ENCODE measurements around the gene POC1B.

POC1B gene

DNA sequence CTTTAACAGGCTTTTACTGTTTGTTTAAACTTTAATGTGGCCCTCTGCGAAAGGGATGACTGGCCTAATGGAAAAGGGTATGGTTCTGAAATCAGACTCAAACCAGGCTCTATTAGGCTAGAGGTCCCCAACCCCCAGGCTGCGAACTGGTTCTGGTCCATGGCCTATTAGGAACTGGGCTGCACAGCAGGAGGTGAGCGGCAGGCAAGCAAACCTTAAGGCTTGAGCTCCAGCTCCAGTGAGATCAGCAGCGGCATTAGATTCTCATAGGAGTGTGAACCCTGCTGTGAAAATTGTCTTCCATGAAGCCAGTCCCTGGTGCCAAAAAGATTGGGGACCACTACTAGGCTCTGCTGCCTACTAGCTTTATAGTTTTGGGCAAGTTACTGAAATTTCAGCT, 12.3 kb downstream of the POC1B start:
- ATAC-seq: no peak
- TF ChIP-seq GLIS3 (CRISPR knock-in tag; IDR thresholded peaks at IDR 0.05): no peak
- no peak for TF ChIP-seq ZFP3 (CRISPR knock-in tag; IDR thresholded peaks at IDR 0.05)
- TF ChIP-seq TOX (CRISPR knock-in tag; IDR thresholded peaks at IDR 0.05; ENCODE audit: borderline replicate concordance): no peak
- no peak for TF ChIP-seq ISL1 (CRISPR knock-in tag; IDR thresholded peaks at IDR 0.05)
- no peak for TF ChIP-seq ARNTL (CRISPR knock-in tag; IDR thresholded peaks at IDR 0.05; ENCODE audit: borderline replicate concordance, low read depth)
- TF ChIP-seq ZNF8 (CRISPR knock-in tag; IDR thresholded peaks at IDR 0.05): no peak
- TF ChIP-seq, protein P1, sequence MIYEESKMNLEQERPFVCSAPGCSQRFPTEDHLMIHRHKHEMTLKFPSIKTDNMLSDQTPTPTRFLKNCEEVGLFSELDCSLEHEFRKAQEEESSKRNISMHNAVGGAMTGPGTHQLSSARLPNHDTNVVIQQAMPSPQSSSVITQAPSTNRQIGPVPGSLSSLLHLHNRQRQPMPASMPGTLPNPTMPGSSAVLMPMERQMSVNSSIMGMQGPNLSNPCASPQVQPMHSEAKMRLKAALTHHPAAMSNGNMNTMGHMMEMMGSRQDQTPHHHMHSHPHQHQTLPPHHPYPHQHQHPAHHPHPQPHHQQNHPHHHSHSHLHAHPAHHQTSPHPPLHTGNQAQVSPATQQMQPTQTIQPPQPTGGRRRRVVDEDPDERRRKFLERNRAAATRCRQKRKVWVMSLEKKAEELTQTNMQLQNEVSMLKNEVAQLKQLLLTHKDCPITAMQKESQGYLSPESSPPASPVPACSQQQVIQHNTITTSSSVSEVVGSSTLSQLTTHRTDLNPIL (CRISPR knock-in tag; IDR thresholded peaks at IDR 0.05; ENCODE audit: low read depth): no peak
- TF ChIP-seq ESRRG (CRISPR knock-in tag; IDR thresholded peaks at IDR 0.05): no peak
- no peak for TF ChIP-seq ZC3H10 (CRISPR knock-in tag; IDR thresholded peaks at IDR 0.05)
- no peak for TF ChIP-seq BACH2 (CRISPR knock-in tag; IDR thresholded peaks at IDR 0.05; ENCODE audit: borderline replicate concordance)
- TF ChIP-seq, protein P2, sequence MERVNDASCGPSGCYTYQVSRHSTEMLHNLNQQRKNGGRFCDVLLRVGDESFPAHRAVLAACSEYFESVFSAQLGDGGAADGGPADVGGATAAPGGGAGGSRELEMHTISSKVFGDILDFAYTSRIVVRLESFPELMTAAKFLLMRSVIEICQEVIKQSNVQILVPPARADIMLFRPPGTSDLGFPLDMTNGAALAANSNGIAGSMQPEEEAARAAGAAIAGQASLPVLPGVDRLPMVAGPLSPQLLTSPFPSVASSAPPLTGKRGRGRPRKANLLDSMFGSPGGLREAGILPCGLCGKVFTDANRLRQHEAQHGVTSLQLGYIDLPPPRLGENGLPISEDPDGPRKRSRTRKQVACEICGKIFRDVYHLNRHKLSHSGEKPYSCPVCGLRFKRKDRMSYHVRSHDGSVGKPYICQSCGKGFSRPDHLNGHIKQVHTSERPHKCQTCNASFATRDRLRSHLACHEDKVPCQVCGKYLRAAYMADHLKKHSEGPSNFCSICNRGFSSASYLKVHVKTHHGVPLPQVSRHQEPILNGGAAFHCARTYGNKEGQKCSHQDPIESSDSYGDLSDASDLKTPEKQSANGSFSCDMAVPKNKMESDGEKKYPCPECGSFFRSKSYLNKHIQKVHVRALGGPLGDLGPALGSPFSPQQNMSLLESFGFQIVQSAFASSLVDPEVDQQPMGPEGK (CRISPR knock-in tag; IDR thresholded peaks at IDR 0.05; ENCODE audit: borderline replicate concordance): no peak
- TF ChIP-seq, protein P3, sequence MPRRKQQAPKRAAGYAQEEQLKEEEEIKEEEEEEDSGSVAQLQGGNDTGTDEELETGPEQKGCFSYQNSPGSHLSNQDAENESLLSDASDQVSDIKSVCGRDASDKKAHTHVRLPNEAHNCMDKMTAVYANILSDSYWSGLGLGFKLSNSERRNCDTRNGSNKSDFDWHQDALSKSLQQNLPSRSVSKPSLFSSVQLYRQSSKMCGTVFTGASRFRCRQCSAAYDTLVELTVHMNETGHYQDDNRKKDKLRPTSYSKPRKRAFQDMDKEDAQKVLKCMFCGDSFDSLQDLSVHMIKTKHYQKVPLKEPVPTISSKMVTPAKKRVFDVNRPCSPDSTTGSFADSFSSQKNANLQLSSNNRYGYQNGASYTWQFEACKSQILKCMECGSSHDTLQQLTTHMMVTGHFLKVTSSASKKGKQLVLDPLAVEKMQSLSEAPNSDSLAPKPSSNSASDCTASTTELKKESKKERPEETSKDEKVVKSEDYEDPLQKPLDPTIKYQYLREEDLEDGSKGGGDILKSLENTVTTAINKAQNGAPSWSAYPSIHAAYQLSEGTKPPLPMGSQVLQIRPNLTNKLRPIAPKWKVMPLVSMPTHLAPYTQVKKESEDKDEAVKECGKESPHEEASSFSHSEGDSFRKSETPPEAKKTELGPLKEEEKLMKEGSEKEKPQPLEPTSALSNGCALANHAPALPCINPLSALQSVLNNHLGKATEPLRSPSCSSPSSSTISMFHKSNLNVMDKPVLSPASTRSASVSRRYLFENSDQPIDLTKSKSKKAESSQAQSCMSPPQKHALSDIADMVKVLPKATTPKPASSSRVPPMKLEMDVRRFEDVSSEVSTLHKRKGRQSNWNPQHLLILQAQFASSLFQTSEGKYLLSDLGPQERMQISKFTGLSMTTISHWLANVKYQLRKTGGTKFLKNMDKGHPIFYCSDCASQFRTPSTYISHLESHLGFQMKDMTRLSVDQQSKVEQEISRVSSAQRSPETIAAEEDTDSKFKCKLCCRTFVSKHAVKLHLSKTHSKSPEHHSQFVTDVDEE (CRISPR knock-in tag; IDR thresholded peaks at IDR 0.05): no peak
- TF ChIP-seq TCF4 (CRISPR knock-in tag; IDR thresholded peaks at IDR 0.05; ENCODE audit: borderline replicate concordance): no peak
- TF ChIP-seq, protein P4, sequence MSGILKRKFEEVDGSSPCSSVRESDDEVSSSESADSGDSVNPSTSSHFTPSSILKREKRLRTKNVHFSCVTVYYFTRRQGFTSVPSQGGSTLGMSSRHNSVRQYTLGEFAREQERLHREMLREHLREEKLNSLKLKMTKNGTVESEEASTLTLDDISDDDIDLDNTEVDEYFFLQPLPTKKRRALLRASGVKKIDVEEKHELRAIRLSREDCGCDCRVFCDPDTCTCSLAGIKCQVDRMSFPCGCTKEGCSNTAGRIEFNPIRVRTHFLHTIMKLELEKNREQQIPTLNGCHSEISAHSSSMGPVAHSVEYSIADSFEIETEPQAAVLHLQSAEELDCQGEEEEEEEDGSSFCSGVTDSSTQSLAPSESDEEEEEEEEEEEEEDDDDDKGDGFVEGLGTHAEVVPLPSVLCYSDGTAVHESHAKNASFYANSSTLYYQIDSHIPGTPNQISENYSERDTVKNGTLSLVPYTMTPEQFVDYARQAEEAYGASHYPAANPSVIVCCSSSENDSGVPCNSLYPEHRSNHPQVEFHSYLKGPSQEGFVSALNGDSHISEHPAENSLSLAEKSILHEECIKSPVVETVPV (CRISPR knock-in tag; IDR thresholded peaks at IDR 0.05): no peak
- TF ChIP-seq, protein P5, sequence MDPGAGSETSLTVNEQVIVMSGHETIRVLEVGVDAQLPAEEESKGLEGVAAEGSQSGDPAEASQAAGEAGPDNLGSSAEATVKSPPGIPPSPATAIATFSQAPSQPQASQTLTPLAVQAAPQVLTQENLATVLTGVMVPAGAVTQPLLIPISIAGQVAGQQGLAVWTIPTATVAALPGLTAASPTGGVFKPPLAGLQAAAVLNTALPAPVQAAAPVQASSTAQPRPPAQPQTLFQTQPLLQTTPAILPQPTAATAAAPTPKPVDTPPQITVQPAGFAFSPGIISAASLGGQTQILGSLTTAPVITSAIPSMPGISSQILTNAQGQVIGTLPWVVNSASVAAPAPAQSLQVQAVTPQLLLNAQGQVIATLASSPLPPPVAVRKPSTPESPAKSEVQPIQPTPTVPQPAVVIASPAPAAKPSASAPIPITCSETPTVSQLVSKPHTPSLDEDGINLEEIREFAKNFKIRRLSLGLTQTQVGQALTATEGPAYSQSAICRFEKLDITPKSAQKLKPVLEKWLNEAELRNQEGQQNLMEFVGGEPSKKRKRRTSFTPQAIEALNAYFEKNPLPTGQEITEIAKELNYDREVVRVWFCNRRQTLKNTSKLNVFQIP (CRISPR knock-in tag; IDR thresholded peaks at IDR 0.05; ENCODE audit: borderline replicate concordance, low read depth): no peak
- no peak for TF ChIP-seq PPARA (CRISPR knock-in tag; IDR thresholded peaks at IDR 0.05; ENCODE audit: borderline replicate concordance)
- TF ChIP-seq RARB (CRISPR knock-in tag; IDR thresholded peaks at IDR 0.05): no peak
- no peak for TF ChIP-seq ZFP30 (CRISPR knock-in tag; IDR thresholded peaks at IDR 0.05)

DNA sequence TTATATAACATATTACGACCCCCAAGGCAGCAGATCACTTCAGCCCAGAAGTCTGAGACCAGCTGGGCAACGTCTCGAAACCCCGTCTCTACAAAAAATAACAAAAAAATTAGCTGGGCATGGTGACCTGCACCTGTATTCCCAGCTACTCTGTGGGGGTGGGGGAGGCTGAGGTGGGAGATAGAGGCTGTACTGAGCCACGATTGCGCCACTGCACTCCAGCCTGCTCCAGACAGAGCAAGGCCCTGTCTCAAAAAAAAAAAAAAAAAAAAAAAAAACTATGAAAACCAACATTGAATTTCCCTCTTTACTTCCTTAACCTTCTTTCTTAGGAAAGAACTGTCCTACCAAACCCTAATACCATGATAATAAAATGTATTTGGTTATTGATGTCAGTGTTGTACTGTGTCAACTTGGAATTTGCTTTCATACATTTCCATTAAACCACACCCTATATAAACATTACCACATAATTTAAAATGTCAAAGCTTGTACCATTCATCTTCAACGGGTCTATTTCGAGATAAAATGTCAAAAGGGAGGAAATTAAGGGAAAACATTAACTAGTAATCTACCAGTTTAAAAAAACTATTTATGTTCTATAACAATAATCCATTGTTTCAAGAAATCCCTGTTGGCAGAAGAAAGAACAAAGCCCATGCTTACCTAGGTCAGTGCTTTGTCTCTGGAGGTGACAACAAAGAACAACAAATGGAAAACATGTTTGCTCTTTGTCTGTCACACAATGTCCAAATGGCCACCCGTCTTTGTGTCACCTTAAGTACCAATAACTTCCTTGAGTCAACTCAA, 18.6 kb downstream of the POC1B start:
- ATAC-seq: no peak
- TF ChIP-seq SNAI2 (CRISPR knock-in tag; IDR thresholded peaks at IDR 0.05) (no peak), ISL1 (CRISPR knock-in tag; IDR thresholded peaks at IDR 0.05) (no peak), RARB (CRISPR knock-in tag; IDR thresholded peaks at IDR 0.05) (no peak), ZNF8 (CRISPR knock-in tag; IDR thresholded peaks at IDR 0.05) (no peak), ESRRG (CRISPR knock-in tag; IDR thresholded peaks at IDR 0.05) (no peak), ZC3H10 (CRISPR knock-in tag; IDR thresholded peaks at IDR 0.05) (no peak), ZNF70 (CRISPR knock-in tag; IDR thresholded peaks at IDR 0.05) (no peak), GLIS3 (CRISPR knock-in tag; IDR thresholded peaks at IDR 0.05) (no peak)
- TF ChIP-seq, protein P2 (CRISPR knock-in tag; IDR thresholded peaks at IDR 0.05; ENCODE audit: borderline replicate concordance): no peak
- TF ChIP-seq, protein P3 (CRISPR knock-in tag; IDR thresholded peaks at IDR 0.05): no peak

All from SK-N-SH treated with all-trans-retinoic acid at 6 μM for 48 hours (cell line).